Measurements from ENCODE around the gene SLC12A2.

DNA sequence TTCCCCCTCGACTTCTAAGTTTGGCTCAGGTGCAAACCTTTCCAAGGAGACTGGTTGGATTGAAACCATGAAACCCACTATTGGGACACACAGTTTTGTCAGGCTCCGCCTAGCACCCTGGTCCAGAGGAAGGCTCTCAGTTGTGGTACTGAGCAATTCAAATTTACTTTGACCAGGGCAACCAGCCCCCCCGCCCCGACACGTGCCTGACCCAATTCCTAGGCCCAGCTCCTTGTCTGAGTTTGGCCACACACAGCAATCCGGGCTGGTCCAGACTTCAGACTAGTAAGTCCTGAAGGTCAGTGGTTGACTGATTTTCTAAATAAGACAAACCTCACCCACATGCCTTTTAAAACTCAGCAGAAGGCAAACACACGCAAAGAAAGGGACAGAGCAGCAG lies 132.7 kb downstream of the SLC12A2 start:
- TF ChIP-seq, protein P1, sequence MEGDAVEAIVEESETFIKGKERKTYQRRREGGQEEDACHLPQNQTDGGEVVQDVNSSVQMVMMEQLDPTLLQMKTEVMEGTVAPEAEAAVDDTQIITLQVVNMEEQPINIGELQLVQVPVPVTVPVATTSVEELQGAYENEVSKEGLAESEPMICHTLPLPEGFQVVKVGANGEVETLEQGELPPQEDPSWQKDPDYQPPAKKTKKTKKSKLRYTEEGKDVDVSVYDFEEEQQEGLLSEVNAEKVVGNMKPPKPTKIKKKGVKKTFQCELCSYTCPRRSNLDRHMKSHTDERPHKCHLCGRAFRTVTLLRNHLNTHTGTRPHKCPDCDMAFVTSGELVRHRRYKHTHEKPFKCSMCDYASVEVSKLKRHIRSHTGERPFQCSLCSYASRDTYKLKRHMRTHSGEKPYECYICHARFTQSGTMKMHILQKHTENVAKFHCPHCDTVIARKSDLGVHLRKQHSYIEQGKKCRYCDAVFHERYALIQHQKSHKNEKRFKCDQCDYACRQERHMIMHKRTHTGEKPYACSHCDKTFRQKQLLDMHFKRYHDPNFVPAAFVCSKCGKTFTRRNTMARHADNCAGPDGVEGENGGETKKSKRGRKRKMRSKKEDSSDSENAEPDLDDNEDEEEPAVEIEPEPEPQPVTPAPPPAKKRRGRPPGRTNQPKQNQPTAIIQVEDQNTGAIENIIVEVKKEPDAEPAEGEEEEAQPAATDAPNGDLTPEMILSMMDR (optimal IDR thresholded peaks at IDR 0.05 in 1 of 3, IDR thresholded peaks at IDR 0.05 in 1 of 3, conservative IDR thresholded peaks at IDR 0.05 in 1 of 3; ENCODE audit: extremely low read depth in 1 of 3, insufficient read depth in 2 of 3, low read length in 3 of 3) = no peak
- TF ChIP-seq EZH2 (IDR thresholded peaks at IDR 0.05; ENCODE audit: low read length) = no peak

Measured in keratinocyte (primary cell).